Measurements from ENCODE around the gene PARVB.

Gene PARVB

DNA sequence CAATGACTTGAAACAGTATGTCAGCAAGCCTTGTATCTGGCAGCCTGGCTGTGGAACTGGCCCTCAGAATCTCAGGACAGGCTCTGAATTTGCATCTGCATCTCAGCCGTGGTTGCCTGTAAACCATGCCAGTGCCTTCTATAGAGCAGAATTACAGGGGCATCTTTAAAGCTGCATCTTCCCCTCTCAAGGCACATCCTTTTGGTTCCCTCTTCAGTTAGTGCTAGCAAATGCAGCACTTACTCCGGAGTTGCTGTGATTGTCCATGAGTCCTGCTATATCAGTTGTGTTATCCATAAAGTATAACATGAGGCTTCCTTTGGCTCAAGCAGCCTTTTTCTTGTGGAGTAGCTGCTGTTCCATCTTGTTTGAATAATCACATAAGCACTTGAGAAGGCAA is 102.7 kb downstream of the PARVB start:
- no peaks in the 10 kb centered on the region for H3K27me3 ChIP-seq (ENCODE audit: insufficient read depth, low read length)
- no peaks in the 10 kb centered on the region for H3K36me3 ChIP-seq (ENCODE audit: insufficient read depth, low read length)
- no peak overlapping the region for H2AFZ ChIP-seq (ENCODE audit: low read depth, low read length)
- peaks cover 12% of the 10 kb centered on the region for H3K4me1 ChIP-seq (ENCODE audit: insufficient read depth, low read length)
- peaks cover 3% of the 10 kb centered on the region for H3K9me3 ChIP-seq (ENCODE audit: low read length)
- no peak overlapping the region for H3K4me3 ChIP-seq (ENCODE audit: low read length)

GRCh38 chr22:44127356-44127755 is 103.3 kb downstream of the PARVB start:
- no peak overlapping the region for H2AFZ ChIP-seq (ENCODE audit: low read depth, low read length)
- peaks cover 12% of the 10 kb centered on the region for H3K4me1 ChIP-seq (ENCODE audit: insufficient read depth, low read length)
- H3K36me3 ChIP-seq (ENCODE audit: insufficient read depth, low read length) = no peaks in the 10 kb centered on the region
- peaks cover 3% of the 10 kb centered on the region for H3K9me3 ChIP-seq (ENCODE audit: low read length)
- H3K27me3 ChIP-seq (ENCODE audit: insufficient read depth, low read length) = no peaks in the 10 kb centered on the region
- H3K4me3 ChIP-seq (ENCODE audit: low read length) = no peak overlapping the region

DNA sequence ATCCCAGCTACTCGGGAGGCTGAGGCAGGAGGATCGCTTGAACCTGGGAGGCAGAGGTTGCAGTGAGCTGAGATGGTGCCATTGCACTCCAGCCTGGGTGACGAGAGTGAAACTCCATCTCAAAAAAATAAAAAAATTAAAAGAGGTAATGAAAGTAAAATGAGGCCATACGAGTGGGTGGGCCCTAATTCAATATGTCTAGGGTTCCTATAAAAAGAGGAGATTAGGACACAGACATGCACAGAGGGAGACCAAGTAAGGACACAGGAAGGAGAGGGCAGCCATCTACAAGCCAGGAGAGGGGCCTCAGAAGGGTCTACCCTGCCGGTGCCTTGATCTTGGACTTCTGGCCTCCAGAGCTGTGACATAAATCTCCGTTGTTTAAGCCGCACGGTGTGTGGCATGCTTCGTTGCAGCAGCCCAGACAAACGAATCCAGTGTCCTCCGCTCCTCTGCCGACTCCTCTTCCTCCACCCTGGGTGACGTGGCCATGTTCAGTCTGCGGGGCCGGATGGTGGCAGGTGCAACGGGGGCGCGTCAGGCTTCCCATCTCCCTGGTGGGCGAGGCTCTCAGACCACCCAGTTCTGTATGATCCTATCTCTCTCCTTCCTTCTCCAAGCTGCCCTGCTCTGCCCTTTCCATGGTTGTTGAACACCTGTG is 105.0 kb downstream of the PARVB start:
- Histone ChIP-seq H3K4me1 (ENCODE audit: insufficient read depth, low read length) (peaks cover 12% of the 10 kb centered on the region), H3K4me3 (ENCODE audit: low read length) (no peak overlapping the region), H3K36me3 (ENCODE audit: insufficient read depth, low read length) (no peaks in the 10 kb centered on the region), H2AFZ (ENCODE audit: low read depth, low read length) (no peak overlapping the region), H3K27me3 (ENCODE audit: insufficient read depth, low read length) (no peaks in the 10 kb centered on the region), H3K9me3 (ENCODE audit: low read length) (peaks cover 3% of the 10 kb centered on the region)

DNA sequence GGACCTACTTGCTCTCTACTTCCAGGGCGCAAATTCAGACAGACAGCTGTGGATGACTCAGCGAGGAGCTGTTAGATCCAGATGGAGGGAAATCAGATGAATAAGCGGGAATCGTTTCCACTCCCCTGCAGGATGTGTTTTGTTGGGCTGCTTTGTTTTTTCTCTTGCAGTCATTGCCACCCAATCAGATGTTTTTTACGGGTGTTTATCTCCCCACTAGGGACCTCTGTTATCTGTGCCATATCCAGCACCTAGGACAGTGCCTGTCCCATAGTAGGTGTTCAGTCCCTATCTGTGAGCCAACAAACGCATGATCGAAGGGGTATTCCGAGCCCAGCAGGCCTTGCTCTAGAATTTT is 105.5 kb downstream of the PARVB start:
- peaks cover 12% of the 10 kb centered on the region for H3K4me1 ChIP-seq (ENCODE audit: insufficient read depth, low read length)
- no peak overlapping the region for H3K4me3 ChIP-seq (ENCODE audit: low read length)
- no peak overlapping the region for H2AFZ ChIP-seq (ENCODE audit: low read depth, low read length)
- no peaks in the 10 kb centered on the region for H3K36me3 ChIP-seq (ENCODE audit: insufficient read depth, low read length)
- peaks cover 3% of the 10 kb centered on the region for H3K9me3 ChIP-seq (ENCODE audit: low read length)
- H3K27me3 ChIP-seq (ENCODE audit: insufficient read depth, low read length) = no peaks in the 10 kb centered on the region

DNA sequence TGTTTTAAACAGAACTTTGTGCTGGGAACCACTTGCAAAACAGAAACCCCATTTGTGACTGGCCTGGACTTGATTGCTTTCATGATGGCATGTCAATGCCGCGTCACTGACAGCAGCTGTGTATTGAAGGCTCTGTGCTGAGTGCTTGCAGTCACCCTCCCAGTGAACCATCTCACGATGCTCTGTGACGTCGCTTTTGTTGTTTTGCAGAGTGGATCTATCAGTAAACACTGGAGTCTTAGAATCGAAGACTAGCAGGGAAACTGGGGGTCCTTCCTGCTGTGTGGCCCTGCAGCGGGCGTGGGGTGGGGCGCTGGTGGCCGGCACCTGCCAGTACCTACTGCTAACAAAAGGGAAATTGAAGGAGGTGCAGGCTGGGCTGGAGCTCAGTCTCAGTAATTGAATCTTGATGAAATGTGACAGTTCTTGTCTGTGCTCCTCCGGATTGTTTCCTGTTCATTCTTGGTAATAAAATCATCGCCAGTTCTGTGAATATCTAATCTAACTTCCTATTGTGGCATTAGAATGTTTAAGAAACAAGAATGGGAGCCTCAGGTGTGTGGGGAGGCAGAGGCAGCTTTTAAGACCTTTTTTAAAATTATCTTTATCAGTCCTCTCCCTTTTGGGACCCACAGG is 106.1 kb downstream of the PARVB start:
- Histone ChIP-seq H2AFZ (ENCODE audit: low read depth, low read length) (no peak overlapping the region), H3K4me3 (ENCODE audit: low read length) (no peak overlapping the region), H3K27me3 (ENCODE audit: insufficient read depth, low read length) (no peaks in the 10 kb centered on the region), H3K36me3 (ENCODE audit: insufficient read depth, low read length) (no peaks in the 10 kb centered on the region), H3K4me1 (ENCODE audit: insufficient read depth, low read length) (peaks cover 12% of the 10 kb centered on the region), H3K9me3 (ENCODE audit: low read length) (peaks cover 3% of the 10 kb centered on the region)

- H3K4me1 ChIP-seq (ENCODE audit: insufficient read depth, low read length) = peaks cover 12% of the 10 kb centered on the region
- no peaks in the 10 kb centered on the region for H3K27me3 ChIP-seq (ENCODE audit: insufficient read depth, low read length)
- H2AFZ ChIP-seq (ENCODE audit: low read depth, low read length) = no peak overlapping the region
- H3K4me3 ChIP-seq (ENCODE audit: low read length) = no peak overlapping the region
- H3K9me3 ChIP-seq (ENCODE audit: low read length) = peaks cover 3% of the 10 kb centered on the region
- no peaks in the 10 kb centered on the region for H3K36me3 ChIP-seq (ENCODE audit: insufficient read depth, low read length)
Measured at GRCh38 chr22:44131412-44131811, 107.3 kb downstream of the PARVB start.

DNA sequence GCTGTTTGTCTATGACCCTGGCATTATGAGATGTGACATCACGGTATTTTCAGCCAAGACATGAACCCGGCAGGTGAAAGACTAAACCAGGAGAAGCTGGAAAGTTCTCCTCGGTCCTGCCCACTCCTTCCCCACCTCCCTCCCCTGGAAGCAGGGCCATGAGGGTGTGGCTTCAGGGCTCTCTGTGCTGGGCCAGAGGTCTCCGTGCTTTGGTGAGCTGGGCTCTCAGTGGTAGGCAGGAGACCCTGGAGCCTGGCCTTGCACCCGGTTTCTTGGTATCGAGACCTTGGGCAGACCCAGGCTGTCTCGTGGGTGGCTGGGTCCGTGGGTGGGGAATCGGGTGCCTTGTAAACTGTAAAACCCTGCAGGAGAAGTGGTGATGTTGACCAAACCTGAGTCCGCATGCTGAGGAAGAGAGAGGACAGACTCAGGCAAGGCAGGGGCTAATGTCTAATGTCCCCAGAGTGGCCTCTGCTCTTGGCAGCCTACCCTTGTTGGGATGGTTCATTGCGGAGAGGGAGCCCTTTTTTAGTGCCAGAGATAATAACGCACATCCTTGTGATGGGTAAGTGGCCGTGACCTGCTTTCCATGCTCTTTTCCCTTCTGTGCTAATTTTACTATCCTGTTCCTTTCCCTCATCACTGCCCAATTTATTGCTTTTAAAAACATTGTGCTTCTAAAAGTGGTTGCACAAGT is 108.0 kb downstream of the PARVB start:
- Histone ChIP-seq H3K36me3 (ENCODE audit: insufficient read depth, low read length) (no peaks in the 10 kb centered on the region), H2AFZ (ENCODE audit: low read depth, low read length) (no peak overlapping the region), H3K4me1 (ENCODE audit: insufficient read depth, low read length) (peaks cover 12% of the 10 kb centered on the region), H3K9me3 (ENCODE audit: low read length) (no peaks in the 10 kb centered on the region), H3K27me3 (ENCODE audit: insufficient read depth, low read length) (no peaks in the 10 kb centered on the region), H3K4me3 (ENCODE audit: low read length) (no peak overlapping the region)

GRCh38 chr22:44132724-44133123 is 108.6 kb downstream of the PARVB start:
- H2AFZ ChIP-seq (ENCODE audit: low read depth, low read length) = no peak overlapping the region
- H3K27me3 ChIP-seq (ENCODE audit: insufficient read depth, low read length) = no peaks in the 10 kb centered on the region
- H3K9me3 ChIP-seq (ENCODE audit: low read length) = no peaks in the 10 kb centered on the region
- no peak overlapping the region for H3K4me3 ChIP-seq (ENCODE audit: low read length)
- H3K4me1 ChIP-seq (ENCODE audit: insufficient read depth, low read length) = peaks cover 12% of the 10 kb centered on the region
- H3K36me3 ChIP-seq (ENCODE audit: insufficient read depth, low read length) = no peaks in the 10 kb centered on the region

- Histone ChIP-seq H2AFZ (ENCODE audit: low read depth, low read length) (no peak overlapping the region), H3K27me3 (ENCODE audit: insufficient read depth, low read length) (no peaks in the 10 kb centered on the region), H3K4me3 (ENCODE audit: low read length) (no peak overlapping the region), H3K9me3 (ENCODE audit: low read length) (no peaks in the 10 kb centered on the region), H3K4me1 (ENCODE audit: insufficient read depth, low read length) (peaks cover 12% of the 10 kb centered on the region), H3K36me3 (ENCODE audit: insufficient read depth, low read length) (no peaks in the 10 kb centered on the region)
Measured at GRCh38 chr22:44133161-44133560, 109.1 kb downstream of the PARVB start.

DNA sequence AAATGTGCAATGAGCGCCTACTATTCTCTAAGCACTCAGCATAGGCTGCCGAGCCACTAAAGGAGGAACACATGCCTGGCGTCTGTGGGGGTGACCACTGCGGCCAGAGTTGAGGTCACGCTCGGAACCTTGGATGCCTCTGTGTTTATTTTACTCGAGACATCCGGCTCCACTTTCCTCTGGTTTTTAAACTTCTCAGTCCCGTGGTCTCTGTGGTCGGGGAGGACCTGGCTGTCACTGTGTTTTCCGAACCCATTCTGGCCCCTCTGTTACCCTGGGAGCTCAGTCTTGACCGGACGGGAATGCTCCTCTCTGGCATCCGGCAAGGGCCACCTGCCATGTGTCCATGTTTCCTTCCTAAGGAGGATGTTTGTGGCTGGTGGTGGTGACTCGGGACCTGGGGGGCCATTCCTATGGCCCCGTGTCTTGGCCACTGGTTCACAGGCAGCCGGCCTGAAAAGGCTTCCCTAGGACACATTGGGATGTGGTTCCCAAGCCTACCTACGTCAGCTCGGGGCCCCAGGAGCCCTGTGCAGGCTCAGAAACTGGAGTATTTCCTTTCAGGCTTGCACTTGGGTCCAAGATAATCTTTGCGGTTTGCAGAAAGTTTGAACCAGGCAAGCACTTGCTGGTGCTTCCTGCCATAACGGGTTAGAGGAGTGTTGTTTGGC is 109.9 kb downstream of the PARVB start:
- H2AFZ ChIP-seq (ENCODE audit: low read depth, low read length) = no peak overlapping the region
- H3K4me1 ChIP-seq (ENCODE audit: insufficient read depth, low read length) = peaks cover 12% of the 10 kb centered on the region
- no peak overlapping the region for H3K4me3 ChIP-seq (ENCODE audit: low read length)
- H3K9me3 ChIP-seq (ENCODE audit: low read length) = no peaks in the 10 kb centered on the region
- no peaks in the 10 kb centered on the region for H3K36me3 ChIP-seq (ENCODE audit: insufficient read depth, low read length)
- H3K27me3 ChIP-seq (ENCODE audit: insufficient read depth, low read length) = no peaks in the 10 kb centered on the region

DNA sequence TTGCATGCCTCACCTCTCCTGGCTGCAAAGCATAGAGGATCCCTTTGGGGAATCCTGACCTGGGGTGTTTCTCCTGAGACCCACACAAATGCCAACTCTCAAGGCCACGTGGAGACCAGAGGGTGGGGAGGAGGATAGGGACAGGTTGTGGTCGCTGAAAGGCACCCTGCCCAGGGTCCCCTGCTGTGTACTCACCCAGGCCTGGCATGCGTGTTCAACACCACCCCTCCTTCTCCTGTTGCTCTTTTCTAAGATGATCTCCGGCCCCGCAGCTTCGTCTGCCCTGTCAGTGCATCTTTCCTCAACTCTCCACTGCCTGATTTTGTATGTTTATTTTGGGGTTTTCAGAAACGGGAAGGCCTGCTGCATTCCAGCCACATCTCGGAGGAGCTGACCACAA is 112.0 kb downstream of the PARVB start:
- H3K4me3 ChIP-seq (ENCODE audit: low read length) = no peak overlapping the region
- no peaks in the 10 kb centered on the region for H3K27me3 ChIP-seq (ENCODE audit: insufficient read depth, low read length)
- H3K36me3 ChIP-seq (ENCODE audit: insufficient read depth, low read length) = no peaks in the 10 kb centered on the region
- H2AFZ ChIP-seq (ENCODE audit: low read depth, low read length) = no peak overlapping the region
- no peaks in the 10 kb centered on the region for H3K4me1 ChIP-seq (ENCODE audit: insufficient read depth, low read length)
- H3K9me3 ChIP-seq (ENCODE audit: low read length) = no peaks in the 10 kb centered on the region

DNA sequence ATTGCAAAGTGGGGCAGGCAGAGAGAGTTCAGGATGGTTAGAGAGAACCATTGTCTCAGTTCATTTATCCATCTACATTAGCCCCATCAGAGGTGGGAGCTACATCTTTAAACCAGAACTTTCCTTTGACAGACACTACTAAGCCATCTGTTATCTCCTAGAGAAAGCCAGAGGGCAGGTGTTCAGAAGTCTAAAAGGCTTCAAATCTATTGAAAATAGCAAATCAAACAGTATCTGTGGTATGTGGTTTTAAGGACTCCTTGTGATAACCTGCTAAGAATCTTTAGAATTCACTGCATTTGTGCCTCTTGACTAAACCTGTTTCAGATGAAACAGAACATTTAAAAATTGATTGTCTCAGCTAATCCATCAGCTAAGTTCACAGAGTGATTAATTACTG is 112.7 kb downstream of the PARVB start:
- no peaks in the 10 kb centered on the region for H3K9me3 ChIP-seq (ENCODE audit: low read length)
- H3K4me1 ChIP-seq (ENCODE audit: insufficient read depth, low read length) = no peaks in the 10 kb centered on the region
- no peak overlapping the region for H3K4me3 ChIP-seq (ENCODE audit: low read length)
- H3K27me3 ChIP-seq (ENCODE audit: insufficient read depth, low read length) = no peaks in the 10 kb centered on the region
- no peak overlapping the region for H2AFZ ChIP-seq (ENCODE audit: low read depth, low read length)
- no peaks in the 10 kb centered on the region for H3K36me3 ChIP-seq (ENCODE audit: insufficient read depth, low read length)

GRCh38 chr22:44137415-44137814 is 113.3 kb downstream of the PARVB start:
- no peaks in the 10 kb centered on the region for H3K4me1 ChIP-seq (ENCODE audit: insufficient read depth, low read length)
- H3K4me3 ChIP-seq (ENCODE audit: low read length) = no peak overlapping the region
- H3K27me3 ChIP-seq (ENCODE audit: insufficient read depth, low read length) = no peaks in the 10 kb centered on the region
- no peak overlapping the region for H2AFZ ChIP-seq (ENCODE audit: low read depth, low read length)
- H3K9me3 ChIP-seq (ENCODE audit: low read length) = no peaks in the 10 kb centered on the region
- H3K36me3 ChIP-seq (ENCODE audit: insufficient read depth, low read length) = no peaks in the 10 kb centered on the region

Measured in neuron (in vitro differentiated cells).